Gastroesophageal sphincter (tissue), 3 donors: ENCODE data around the gene PNMA6A.

Experiments
- POLR2A ChIP-seq, 2 donors: fragments of 450-650 bp; IDR thresholded peaks; one replicate each; pipeline ENCODE4 v1.6.1; 2017; ENCODE audit warnings: antibody characterized with exemption in 2 of 2, mild to moderate bottlenecking in 2 of 2, moderate library complexity in 1 of 2
- TF ChIP-seq, protein P1 (sequence below), 4 experiments: fragments of 200-600 bp in 2 of 4; fragments of 450-650 bp in 2 of 4; sonication (generic) in 1 of 4; IDR thresholded peaks; one replicate each; pipeline ENCODE4 v1.5.1; 2017 to 2019; ENCODE audit warnings: antibody characterized with exemption in 4 of 4, mild to moderate bottlenecking in 2 of 4, moderate library complexity in 2 of 4

DNA sequence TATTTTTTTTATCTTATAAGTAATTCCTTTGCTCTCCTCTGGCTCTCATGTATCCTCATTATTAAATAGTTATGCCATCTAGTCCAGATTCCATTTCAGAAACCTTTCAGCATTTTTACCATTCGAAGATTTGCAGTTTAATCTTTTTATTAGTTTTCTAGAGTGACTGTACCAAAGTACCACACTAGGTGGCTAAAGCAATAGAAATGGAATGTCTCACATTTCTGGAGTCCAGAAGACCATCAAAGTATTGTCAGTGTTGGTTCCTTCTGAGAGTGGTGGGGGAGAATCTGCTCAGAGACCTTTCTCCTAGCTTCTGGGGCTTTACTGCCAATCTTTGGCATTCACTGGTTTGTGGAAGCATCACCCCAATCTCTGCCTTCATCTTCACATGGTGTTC is 19.7 kb upstream of the PNMA6A start:
- TF ChIP-seq, protein P1, sequence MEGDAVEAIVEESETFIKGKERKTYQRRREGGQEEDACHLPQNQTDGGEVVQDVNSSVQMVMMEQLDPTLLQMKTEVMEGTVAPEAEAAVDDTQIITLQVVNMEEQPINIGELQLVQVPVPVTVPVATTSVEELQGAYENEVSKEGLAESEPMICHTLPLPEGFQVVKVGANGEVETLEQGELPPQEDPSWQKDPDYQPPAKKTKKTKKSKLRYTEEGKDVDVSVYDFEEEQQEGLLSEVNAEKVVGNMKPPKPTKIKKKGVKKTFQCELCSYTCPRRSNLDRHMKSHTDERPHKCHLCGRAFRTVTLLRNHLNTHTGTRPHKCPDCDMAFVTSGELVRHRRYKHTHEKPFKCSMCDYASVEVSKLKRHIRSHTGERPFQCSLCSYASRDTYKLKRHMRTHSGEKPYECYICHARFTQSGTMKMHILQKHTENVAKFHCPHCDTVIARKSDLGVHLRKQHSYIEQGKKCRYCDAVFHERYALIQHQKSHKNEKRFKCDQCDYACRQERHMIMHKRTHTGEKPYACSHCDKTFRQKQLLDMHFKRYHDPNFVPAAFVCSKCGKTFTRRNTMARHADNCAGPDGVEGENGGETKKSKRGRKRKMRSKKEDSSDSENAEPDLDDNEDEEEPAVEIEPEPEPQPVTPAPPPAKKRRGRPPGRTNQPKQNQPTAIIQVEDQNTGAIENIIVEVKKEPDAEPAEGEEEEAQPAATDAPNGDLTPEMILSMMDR (IDR thresholded peaks at IDR 0.05) = no peak
- TF ChIP-seq POLR2A (IDR thresholded peaks at IDR 0.05) = no peak
